HCT116 (cell line): ENCODE data around the gene LSM6. TPM values are rescaled to one million over a fixed set of nuclear protein-coding genes. Genes with fewer than 3 reads are reported as not detected.
A peak's percentile ranks its signal among the peaks of the same experiment; 100 is the strongest.

Experiments
- ATAC-seq: fragments of 200-7000 bp; cut with Tn5 transposase; 2 replicates; pipeline ENCODE4 v1.9.1; 2020; ENCODE audit warnings: mild to moderate bottlenecking, moderate library complexity
- BruUV-seq: library from RNA; stranded (reverse); fragments of 400-500 nt; replicated peaks from 2 replicates; lab custom pipeline; 2021; lab: Mats Ljungman, UMichigan
- CTCF ChIA-PET: fragments of 300-600 bp; sonication (Branson Sonifier 250); formaldehyde crosslinking; loops from one replicate; lab custom pipeline; 2021; ENCODE audit warnings: antibody characterized with exemption; lab: Charles Lee
- POLR2A ChIA-PET: fragments of 300-600, 350-600 bp; sonication (Branson Sonifier 250); formaldehyde crosslinking; loops from one replicate; lab custom pipeline; 2021; ENCODE audit warnings: antibody characterized with exemption; lab: Charles Lee
- RAD21 ChIA-PET, 2 experiments: fragments of 300-600 bp; sonication (Branson Sonifier 250); formaldehyde crosslinking; loops; one replicate each; lab custom pipeline; 2023; ENCODE audit warnings: low total read pairs in 2 of 2; ENCODE audit not compliant: uncharacterized antibody in 2 of 2, unreplicated experiment in 2 of 2, low non-redundant PET in 1 of 2; lab: Charles Lee
- DNase-seq: peaks from one replicate; pipeline ENCODE4 v3.0.0-alpha.2; 2010; ENCODE audit warnings: low read depth, low spot score
- H2AFZ ChIP-seq: fragments of 200-600 bp; shearing (Covaris generic), sonication (generic); 2 replicates; pipeline ENCODE4 v1.6.1; 2017; ENCODE audit warnings: low read depth, mixed run types, mixed read lengths, antibody characterized with exemption, low read length; ENCODE audit not compliant: poor library complexity, severe bottlenecking
- H3K27ac ChIP-seq: 2 replicates; pipeline ENCODE4 v1.5.1; 2012; ENCODE audit warnings: low read depth, low read length
- H3K27me3 ChIP-seq: fragments of 200-600 bp; sonication (generic); 2 replicates; pipeline ENCODE4 v1.6.1; 2016; ENCODE audit warnings: mixed run types, low read length, mixed read lengths; ENCODE audit not compliant: insufficient read depth
- H3K36me3 ChIP-seq, 2 experiments: fragments of 200-500 bp in 1 of 2; fragments of 200-600 bp in 1 of 2; sonication (Bioruptor generic) in 1 of 2; sonication (generic) in 1 of 2; 2 replicates each; pipeline versions ENCODE4 v1.5.1 to v1.6.1; 2014 to 2016; ENCODE audit warnings: low read length in 2 of 2, inconsistent platforms in 1 of 2, mixed read lengths in 1 of 2, mixed run types in 1 of 2; ENCODE audit not compliant: insufficient read depth in 2 of 2, control insufficient read depth in 1 of 2
- H3K4me1 ChIP-seq, 2 experiments: fragments of 200-600 bp in 1 of 2; sonication (generic) in 1 of 2; 2 replicates each; pipeline versions ENCODE4 v1.5.1 to v1.6.1; 2012 to 2017; ENCODE audit warnings: low read length in 2 of 2, inconsistent platforms in 1 of 2, mild to moderate bottlenecking in 1 of 2, mixed read lengths in 1 of 2, mixed run types in 1 of 2, moderate library complexity in 1 of 2; ENCODE audit not compliant: insufficient read depth in 2 of 2, control insufficient read depth in 1 of 2
- H3K4me2 ChIP-seq: fragments of 200-600 bp; sonication (generic); 2 replicates; pipeline ENCODE4 v1.6.1; 2017; ENCODE audit warnings: mixed run types, low read length, mixed read lengths
- H3K4me3 ChIP-seq, 2 experiments: fragments of 200-600 bp in 1 of 2; sonication (generic) in 1 of 2; replicated peaks in 1 of 2; 2 replicates each; pipeline ENCODE4 v1.5.1; 2011 to 2016; ENCODE audit warnings: low read length in 2 of 2, control low read depth in 1 of 2, low read depth in 1 of 2, mild to moderate bottlenecking in 1 of 2, mixed read lengths in 1 of 2, mixed run types in 1 of 2
- H3K79me2 ChIP-seq: fragments of 200-600 bp; sonication (generic); 2 replicates; pipeline ENCODE4 v1.6.1; 2017; ENCODE audit warnings: mild to moderate bottlenecking, mixed run types, low read length, moderate library complexity, mixed read lengths; ENCODE audit not compliant: insufficient read depth
- H3K9ac ChIP-seq: fragments of 200-600 bp; sonication (generic); 2 replicates; pipeline ENCODE4 v1.6.1; 2016; ENCODE audit warnings: low read length, mixed read lengths
- H3K9me2 ChIP-seq: fragments of 200-600 bp; sonication (generic), shearing (Covaris generic); 2 replicates; pipeline ENCODE4 v1.6.1; 2017; ENCODE audit warnings: mixed run types, mild to moderate bottlenecking, moderate library complexity; ENCODE audit not compliant: insufficient read depth
- H3K9me3 ChIP-seq, 2 experiments: fragments of 200-500 bp in 1 of 2; fragments of 200-600 bp in 1 of 2; sonication (Bioruptor generic) in 1 of 2; sonication (generic) in 1 of 2; 2 replicates each; pipeline ENCODE4 v1.6.1; 2014 to 2017; ENCODE audit warnings: low read length in 2 of 2, mixed read lengths in 2 of 2, inconsistent platforms in 1 of 2, low read depth in 1 of 2, mild to moderate bottlenecking in 1 of 2, mixed run types in 1 of 2, moderate library complexity in 1 of 2; ENCODE audit not compliant: control insufficient read depth in 1 of 2, insufficient read depth in 1 of 2
- H4K20me1 ChIP-seq: fragments of 200-600 bp; sonication (generic), shearing (Covaris generic); 2 replicates; pipeline ENCODE4 v1.6.1; 2017; ENCODE audit warnings: mixed run types, mild to moderate bottlenecking, moderate library complexity; ENCODE audit not compliant: insufficient read depth
- ATF3 ChIP-seq: IDR thresholded peaks from 2 replicates; pipeline ENCODE4 v1.6.1; 2012
- CEBPB ChIP-seq: IDR thresholded peaks from 2 replicates; pipeline ENCODE4 v1.6.1; 2012; ENCODE audit warnings: low read depth
- ELF1 ChIP-seq: IDR thresholded peaks from 2 replicates; pipeline ENCODE4 v1.6.1; 2012; ENCODE audit warnings: low read depth, borderline replicate concordance
- EZH2 ChIP-seq: fragments of 200-600 bp; sonication (generic); IDR thresholded peaks from 2 replicates; pipeline ENCODE4 v1.6.1; 2017; ENCODE audit warnings: antibody characterized with exemption, mixed run types
- POLR2A ChIP-seq: IDR thresholded peaks from 2 replicates; pipeline ENCODE4 v1.7.0; 2011; ENCODE audit warnings: borderline replicate concordance; ENCODE audit not compliant: insufficient read depth, insufficient read length; ENCODE audit errors: extremely low read depth
- POLR2AphosphoS5 ChIP-seq: IDR thresholded peaks from 2 replicates; pipeline ENCODE4 v1.6.1; 2011; ENCODE audit warnings: mild to moderate bottlenecking, low read depth, low read length, moderate library complexity
- RAD21 ChIP-seq: IDR thresholded peaks from 2 replicates; pipeline ENCODE4 v1.6.1; 2012; ENCODE audit warnings: low read depth, mild to moderate bottlenecking
- SP1 ChIP-seq: IDR thresholded peaks from 2 replicates; pipeline ENCODE4 v1.6.1; 2012; ENCODE audit warnings: low read depth
- YY1 ChIP-seq: IDR thresholded peaks from 2 replicates; pipeline ENCODE4 v1.6.1; 2011; ENCODE audit warnings: low read length, low read depth, moderate library complexity, mild to moderate bottlenecking; ENCODE audit not compliant: insufficient replicate concordance; ENCODE audit errors: extremely low read depth
- ZNF274 ChIP-seq: fragments of 200-500 bp; sonication (Bioruptor generic); IDR thresholded peaks from 2 replicates; pipeline ENCODE4 v1.6.1; 2014; ENCODE audit warnings: mild to moderate bottlenecking, low read depth, low read length, inconsistent platforms
- intact Hi-C: fragments of 100-400 bp; cut with micrococcal nuclease; formaldehyde crosslinking; loops from 2 replicates; pipeline ENCODE4 v1.10.0; 2022
- total RNA-seq: library from RNA; stranded (reverse); gene quantifications from one replicate; pipeline ENCODE4 v1.2.1, GENCODE V29; 2021; ENCODE audit not compliant: unreplicated experiment

Gene LSM6
- total RNA-seq, 1 experiment from 2014 or later = 57.4 TPM

- TF ChIP-seq RAD21 = 0 out of 2 replicates have a peak, but pooled peaks have one; percentile 2
- TF ChIP-seq EZH2 = no peak
- no peak for TF ChIP-seq CEBPB
- TF ChIP-seq ZNF274 = no peak
- TF ChIP-seq SP1 = peak; percentile 65
- no peak for TF ChIP-seq ATF3
- TF ChIP-seq POLR2AphosphoS5 = peak; percentile 84
Observed at GRCh38 chr4:146175541-146176453, at the start of gene LSM6 (continued).

- no peak overlapping the region for H3K4me2 ChIP-seq
- DNase-seq = no peak
- no peaks in the 10 kb centered on the region for H3K9me3 ChIP-seq
- no peaks in the 10 kb centered on the region for H3K79me2 ChIP-seq
- no peak for ATAC-seq
- H3K9ac ChIP-seq = no peak overlapping the region
- ChIA-PET CTCF (no interaction called here), RAD21 (no interaction called here), POLR2A (no interaction called here)
- H3K4me1 ChIP-seq = no peaks in the 10 kb centered on the region
- H3K27ac ChIP-seq = no peak overlapping the region
- no peak overlapping the region for H3K4me3 ChIP-seq
- no peak overlapping the region for H2AFZ ChIP-seq
- intact Hi-C loops = no loop called here
- H3K9me2 ChIP-seq = no peaks in the 10 kb centered on the region
- no peaks in the 10 kb centered on the region for H3K36me3 ChIP-seq
- H4K20me1 ChIP-seq = no peaks in the 10 kb centered on the region
- TF ChIP-seq CEBPB (no peak), ELF1 (no peak), ZNF274 (no peak), YY1 (no peak), POLR2A (no peak)
- no TSS peak for BruUV-seq
- H3K27me3 ChIP-seq = no peaks in the 10 kb centered on the region
Observed at GRCh38 chr4:146132445-146132844, 43.1 kb upstream of the LSM6 start.
